Liver (tissue), 9 donors: Measurements from ENCODE around the gene HENMT1. TPM values are rescaled to one million over a fixed set of nuclear protein-coding genes. Genes with fewer than 3 reads are reported as not detected.

Experiments used
- DNase-seq: peaks from one replicate; pipeline ENCODE4 v3.0.0-alpha.2; 2017; ENCODE audit warnings: low spot score
- H3K27ac ChIP-seq, 2 donors: one replicate each; pipeline ENCODE4 v1.7.0; 2013; ENCODE audit warnings: inconsistent platforms in 2 of 2, low read length in 2 of 2, control low read depth in 1 of 2, low read depth in 1 of 2, mild to moderate bottlenecking in 1 of 2
- H3K27me3 ChIP-seq, 4 donors: one replicate each; pipeline versions ENCODE4 v1.6.1 to v1.7.0; 2013; ENCODE audit warnings: low read length in 3 of 4, inconsistent platforms in 1 of 4, mild to moderate bottlenecking in 1 of 4, moderate library complexity in 1 of 4; ENCODE audit not compliant: control insufficient read depth in 4 of 4, insufficient read depth in 4 of 4
- H3K36me3 ChIP-seq, 4 donors: one replicate each; pipeline versions ENCODE4 v1.6.1 to v1.7.0; 2013; ENCODE audit warnings: low read length in 3 of 4, mild to moderate bottlenecking in 3 of 4, low read depth in 1 of 4, moderate library complexity in 1 of 4; ENCODE audit not compliant: control insufficient read depth in 4 of 4, insufficient read depth in 3 of 4
- H3K4me1 ChIP-seq, 4 donors: one replicate each; pipeline versions ENCODE4 v1.6.1 to v1.7.0; 2013; ENCODE audit warnings: low read length in 3 of 4, mild to moderate bottlenecking in 3 of 4, moderate library complexity in 1 of 4; ENCODE audit not compliant: control insufficient read depth in 4 of 4, insufficient read depth in 4 of 4
- H3K4me3 ChIP-seq, 3 donors: one replicate each; pipeline versions ENCODE4 v1.6.1 to v1.7.0; 2013; ENCODE audit warnings: low read length in 3 of 3, control low read depth in 1 of 3, low read depth in 1 of 3, mild to moderate bottlenecking in 1 of 3
- H3K9ac ChIP-seq, 2 donors: one replicate each; pipeline ENCODE4 v1.7.0; 2013; ENCODE audit warnings: low read length in 2 of 2, mild to moderate bottlenecking in 2 of 2, moderate library complexity in 2 of 2, control low read depth in 1 of 2, low read depth in 1 of 2
- H3K9me3 ChIP-seq, 4 donors: one replicate each; pipeline versions ENCODE4 v1.6.1 to v1.7.0; 2013; ENCODE audit warnings: low read length in 3 of 4; ENCODE audit not compliant: control insufficient read depth in 4 of 4
- EGR1 ChIP-seq, 2 donors: IDR thresholded peaks; 2 replicates each; pipeline ENCODE4 v1.6.1; 2016 to 2018; ENCODE audit warnings: antibody characterized with exemption in 2 of 2, low read depth in 2 of 2
- FOXA1 ChIP-seq: IDR thresholded peaks from 2 replicates; pipeline ENCODE4 v1.6.1; 2016; ENCODE audit warnings: antibody characterized with exemption
- FOXA2 ChIP-seq: IDR thresholded peaks from 2 replicates; pipeline ENCODE4 v1.6.1; 2016; ENCODE audit warnings: antibody characterized with exemption
- GABPA ChIP-seq, 2 donors: IDR thresholded peaks in 1 of 2; conservative IDR thresholded peaks in 1 of 2; 2 replicates each; pipeline ENCODE4 v1.6.1; 2016; ENCODE audit warnings: antibody characterized with exemption in 2 of 2, mild to moderate bottlenecking in 1 of 2, moderate library complexity in 1 of 2
- HNF4G ChIP-seq: IDR thresholded peaks from 2 replicates; pipeline ENCODE4 v1.6.1; 2016; ENCODE audit warnings: antibody characterized with exemption
- JUND ChIP-seq, 2 donors: IDR thresholded peaks; 2 replicates each; pipeline ENCODE4 v1.6.1; 2016; ENCODE audit warnings: antibody characterized with exemption in 2 of 2
- NR2F2 ChIP-seq: IDR thresholded peaks from 2 replicates; pipeline ENCODE4 v1.6.1; 2016; ENCODE audit warnings: antibody characterized with exemption
- RAD21 ChIP-seq, 2 donors: IDR thresholded peaks; 2 replicates each; pipeline ENCODE4 v1.6.1; 2016; ENCODE audit warnings: antibody characterized with exemption in 2 of 2, mild to moderate bottlenecking in 2 of 2
- REST ChIP-seq: IDR thresholded peaks from 2 replicates; pipeline ENCODE4 v1.6.1; 2016; ENCODE audit warnings: antibody characterized with exemption, mild to moderate bottlenecking
- RXRA ChIP-seq, 2 donors: IDR thresholded peaks; 2 replicates each; pipeline ENCODE4 v1.6.1; 2017 to 2018; ENCODE audit warnings: antibody characterized with exemption in 2 of 2, mild to moderate bottlenecking in 1 of 2
- SP1 ChIP-seq: IDR thresholded peaks from 2 replicates; pipeline ENCODE4 v1.6.1; 2018; ENCODE audit warnings: antibody characterized with exemption, mild to moderate bottlenecking
- YY1 ChIP-seq: IDR thresholded peaks from 2 replicates; pipeline ENCODE4 v1.6.1; 2016; ENCODE audit warnings: antibody characterized with exemption, mild to moderate bottlenecking
- WGBS: extraction: QIAGEN DNeasy Blood & Tissue Kit; methylation state at CpG from one replicate; pipeline ENCODE4 v1.1.7; 2013; 5-methylcytosine and 5-hydroxymethylcytosine counted together
- polyA plus RNA-seq, 2 donors: library from polyadenylated mRNA; stranded (reverse) in 1 of 2; unstranded in 1 of 2; fragments of 200-250 nt in 1 of 2; fragments of >200 nt in 1 of 2; fragmentation: Nextera tagmentation in 1 of 2; extraction: Ambion mirVana in 1 of 2; gene quantifications; one replicate each; pipeline versions ENCODE4 v1.2.1 to v1.2.3, GENCODE V29; 2013 to 2015
- total RNA-seq, 2 donors: library from RNA; depleted of rRNA; stranded (reverse); fragments of >200 nt; gene quantifications; one replicate each; pipeline ENCODE4 v1.2.3, GENCODE V29; 2014
- TF ChIP-seq, protein P1 (sequence below): fragments of 150-350 bp; IDR thresholded peaks from 2 replicates; pipeline ENCODE4 v1.5.1; 2017; ENCODE audit warnings: improper control_type of control experiment, low read depth, low read length; ENCODE audit not compliant: missing input control
- TF ChIP-seq, protein P2 (sequence below): IDR thresholded peaks from 2 replicates; pipeline ENCODE4 v1.6.1; 2016; ENCODE audit warnings: antibody characterized with exemption
- donor health status: healthy.
- donor health status: healthy.
- donor health status: healthy.
- donor health status: healthy.
- donor health status: healthy.

The HENMT1 gene
- total and polyA plus RNA-seq, 4 donors = 0.87 to 7.3 (median 1.1) TPM

- H3K36me3 ChIP-seq = peaks cover 4 to 50% (median 42%) of the 10 kb centered on the region in 4 donors
- TF ChIP-seq, protein P1, sequence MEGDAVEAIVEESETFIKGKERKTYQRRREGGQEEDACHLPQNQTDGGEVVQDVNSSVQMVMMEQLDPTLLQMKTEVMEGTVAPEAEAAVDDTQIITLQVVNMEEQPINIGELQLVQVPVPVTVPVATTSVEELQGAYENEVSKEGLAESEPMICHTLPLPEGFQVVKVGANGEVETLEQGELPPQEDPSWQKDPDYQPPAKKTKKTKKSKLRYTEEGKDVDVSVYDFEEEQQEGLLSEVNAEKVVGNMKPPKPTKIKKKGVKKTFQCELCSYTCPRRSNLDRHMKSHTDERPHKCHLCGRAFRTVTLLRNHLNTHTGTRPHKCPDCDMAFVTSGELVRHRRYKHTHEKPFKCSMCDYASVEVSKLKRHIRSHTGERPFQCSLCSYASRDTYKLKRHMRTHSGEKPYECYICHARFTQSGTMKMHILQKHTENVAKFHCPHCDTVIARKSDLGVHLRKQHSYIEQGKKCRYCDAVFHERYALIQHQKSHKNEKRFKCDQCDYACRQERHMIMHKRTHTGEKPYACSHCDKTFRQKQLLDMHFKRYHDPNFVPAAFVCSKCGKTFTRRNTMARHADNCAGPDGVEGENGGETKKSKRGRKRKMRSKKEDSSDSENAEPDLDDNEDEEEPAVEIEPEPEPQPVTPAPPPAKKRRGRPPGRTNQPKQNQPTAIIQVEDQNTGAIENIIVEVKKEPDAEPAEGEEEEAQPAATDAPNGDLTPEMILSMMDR = no peak
- TF ChIP-seq NR2F2 = no peak
- TF ChIP-seq RXRA (IDR thresholded peaks at IDR 0.05) = no peak
- no peak for TF ChIP-seq JUND (IDR thresholded peaks at IDR 0.05)
- no peak for TF ChIP-seq YY1
- no peak for TF ChIP-seq EGR1 (IDR thresholded peaks at IDR 0.05; ENCODE audit: low read depth in 2 of 2)
- no peak for TF ChIP-seq FOXA1
- TF ChIP-seq, protein P2, sequence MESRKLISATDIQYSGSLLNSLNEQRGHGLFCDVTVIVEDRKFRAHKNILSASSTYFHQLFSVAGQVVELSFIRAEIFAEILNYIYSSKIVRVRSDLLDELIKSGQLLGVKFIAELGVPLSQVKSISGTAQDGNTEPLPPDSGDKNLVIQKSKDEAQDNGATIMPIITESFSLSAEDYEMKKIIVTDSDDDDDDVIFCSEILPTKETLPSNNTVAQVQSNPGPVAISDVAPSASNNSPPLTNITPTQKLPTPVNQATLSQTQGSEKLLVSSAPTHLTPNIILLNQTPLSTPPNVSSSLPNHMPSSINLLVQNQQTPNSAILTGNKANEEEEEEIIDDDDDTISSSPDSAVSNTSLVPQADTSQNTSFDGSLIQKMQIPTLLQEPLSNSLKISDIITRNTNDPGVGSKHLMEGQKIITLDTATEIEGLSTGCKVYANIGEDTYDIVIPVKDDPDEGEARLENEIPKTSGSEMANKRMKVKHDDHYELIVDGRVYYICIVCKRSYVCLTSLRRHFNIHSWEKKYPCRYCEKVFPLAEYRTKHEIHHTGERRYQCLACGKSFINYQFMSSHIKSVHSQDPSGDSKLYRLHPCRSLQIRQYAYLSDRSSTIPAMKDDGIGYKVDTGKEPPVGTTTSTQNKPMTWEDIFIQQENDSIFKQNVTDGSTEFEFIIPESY = no peak
- WGBS = 65% methylated on average over 5 of the region's 5 CpGs
- peaks cover 2 to 27% (median 12%) of the 10 kb centered on the region in 4 donors for H3K4me1 ChIP-seq
- H3K27ac ChIP-seq = no peak overlapping the region
- DNase-seq = no peak
- no peaks in the 10 kb centered on the region for H3K9me3 ChIP-seq
- H3K9ac ChIP-seq = peak overlapping the region in 1 of 2 donors; percentile 40
- H3K27me3 ChIP-seq = no peaks in the 10 kb centered on the region
- no peak overlapping the region for H3K4me3 ChIP-seq
Measured at GRCh38 chr1:108695535-108695934, 34.6 kb upstream of the HENMT1 start.

GRCh38 chr1:108692724-108693655, 32.1 kb upstream of the HENMT1 start:
- TF ChIP-seq YY1 (no peak), RAD21 (IDR thresholded peaks at IDR 0.05) (peak; percentile 31 to 39)
- Histone ChIP-seq H3K9ac (peak overlapping the region; percentile 61 to 73), H3K36me3 (peaks cover 1 to 26% (median 19%) of the 10 kb centered on the region in 4 donors), H3K4me1 (peaks cover 2 to 27% (median 12%) of the 10 kb centered on the region in 4 donors), H3K4me3 (peak overlapping the region; percentile 66 to 94 (median 70)), H3K27ac (peak overlapping the region; percentile 89 to 97), H3K9me3 (no peaks in the 10 kb centered on the region), H3K27me3 (no peaks in the 10 kb centered on the region)
- WGBS = 2% methylated on average over 36 of the region's 36 CpGs
- peak; percentile 64 for DNase-seq

DNA sequence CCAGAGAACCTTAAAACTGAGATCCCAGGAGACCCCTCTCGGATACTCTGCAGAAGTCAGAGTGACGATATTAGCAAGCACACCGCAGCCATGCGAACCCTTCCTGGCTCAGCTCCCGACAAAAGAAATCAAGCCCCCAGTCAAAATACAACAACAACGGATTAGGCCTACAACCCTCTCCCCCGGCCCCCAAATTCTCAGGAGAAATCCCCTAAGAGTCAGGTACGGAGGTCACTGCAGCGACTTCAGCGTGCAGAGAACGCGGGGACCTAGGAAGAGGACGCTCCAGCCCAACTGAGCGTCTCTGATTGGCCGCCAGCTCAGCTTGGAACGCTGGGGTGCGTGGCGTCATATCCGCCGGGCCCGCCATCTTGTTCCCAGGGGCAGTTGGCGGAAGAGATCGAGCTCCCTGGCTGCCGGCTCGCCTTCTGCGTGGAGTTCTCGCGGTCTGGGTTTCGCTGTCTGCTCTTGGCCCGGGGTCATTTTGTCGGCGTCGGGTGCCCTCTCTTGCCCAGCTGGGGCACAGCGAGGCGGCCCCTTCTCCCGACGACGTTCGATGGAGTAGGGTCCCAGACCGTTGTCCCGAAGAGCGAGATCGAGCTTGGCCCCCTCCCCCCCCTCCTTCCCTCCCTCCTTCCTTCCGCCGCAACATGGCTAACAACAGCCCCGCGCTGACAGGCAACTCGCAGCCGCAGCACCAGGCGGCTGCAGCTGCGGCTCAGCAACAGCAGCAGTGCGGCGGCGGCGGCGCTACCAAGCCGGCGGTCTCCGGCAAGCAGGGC, 31.2 kb upstream of the HENMT1 start, which contains the start of gene PRPF38B:
Gene PRPF38B (plus strand): TSS at position 369 of the 782 bp plus-strand sequence. CDS start 282 bp downstream, at position 651.
- H3K4me1 ChIP-seq = peaks cover 2 to 27% (median 12%) of the 10 kb centered on the region in 4 donors
- H3K27me3 ChIP-seq = no peaks in the 10 kb centered on the region
- peak within 1 kb of the TSS; percentile 66 to 94 (median 70) for H3K4me3 ChIP-seq
- H3K9me3 ChIP-seq = no peaks in the 10 kb centered on the region
- WGBS = under 1% methylated on average over 59 of the region's 59 CpGs
- H3K36me3 ChIP-seq = peaks cover 1 to 17% (median 11%) of the 10 kb centered on the region in 4 donors
- peak within 1 kb of the TSS; percentile 63 to 73 for H3K9ac ChIP-seq
- peak within 1 kb of the TSS; percentile 89 to 97 for H3K27ac ChIP-seq
- DNase-seq = peak; percentile 92
- TF ChIP-seq RXRA (IDR thresholded peaks at IDR 0.05) = peak; percentile 19 to 41
- TF ChIP-seq NR2F2 = peak; percentile 16
- TF ChIP-seq FOXA1 = no peak
- peak; percentile 74 to 91 for TF ChIP-seq GABPA (IDR thresholded peaks at IDR 0.05 in 1 of 2, conservative IDR thresholded peaks at IDR 0.05 in 1 of 2)
- TF ChIP-seq SP1 = peak; percentile 38
- no peak for TF ChIP-seq RAD21 (IDR thresholded peaks at IDR 0.05)
- TF ChIP-seq, protein P1 = no peak
- TF ChIP-seq REST = peak; percentile 75
- peak; percentile 99 for TF ChIP-seq YY1
- no peak for TF ChIP-seq HNF4G
- no peak for TF ChIP-seq FOXA2
